HG03095 (cell line): Measurements from ENCODE around the gene DLG2.
A peak's percentile ranks its signal among the peaks of the same experiment; 100 is the strongest.
"Not testable (repeated sequence)": the region's sequence is repeated elsewhere in the genome, so short reads cannot be mapped to it uniquely, and the experiment has no call there.

Experiments
- ATAC-seq: cut with Tn5 transposase; IDR thresholded peaks from one replicate; pipeline ENCODE4 v1.9.1; 2021; ENCODE audit warnings: moderate library complexity; ENCODE audit not compliant: unreplicated experiment

The DLG2 gene

DNA sequence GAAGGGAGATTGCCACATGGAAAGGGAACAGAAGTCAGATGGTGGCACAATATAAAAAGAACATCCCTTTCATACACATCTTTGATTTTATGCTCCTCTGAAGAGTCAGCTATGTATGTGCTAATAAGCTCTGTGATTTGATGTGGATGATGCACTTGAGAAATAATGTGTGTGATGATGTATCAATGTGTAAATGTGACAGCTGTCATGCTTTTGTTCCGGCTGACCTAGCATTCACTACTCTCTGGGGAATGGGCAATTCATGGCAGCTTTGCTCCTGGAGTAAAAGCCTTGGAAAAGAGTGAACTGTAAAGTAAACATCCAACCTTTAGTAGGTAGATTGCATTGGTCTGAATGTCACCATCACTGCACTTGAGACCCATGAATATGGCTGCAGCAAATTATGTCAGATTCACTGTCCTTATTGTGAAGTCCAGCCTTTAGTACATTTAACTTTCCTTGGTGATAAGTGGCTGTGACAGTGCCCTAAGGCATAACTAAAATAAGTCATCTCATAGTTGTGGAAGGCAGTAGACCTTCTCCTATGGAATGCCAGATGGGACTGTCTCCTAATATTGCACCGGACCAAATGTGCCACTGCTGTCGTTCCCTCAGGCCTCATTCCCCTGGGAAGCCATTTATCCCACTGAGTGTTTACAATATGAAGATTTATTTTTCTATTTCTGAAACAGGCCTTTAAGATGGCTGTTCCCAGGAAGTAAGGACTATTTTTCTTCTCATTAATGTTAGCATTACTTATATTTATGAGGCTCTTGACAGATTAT lies 2162.8 kb downstream of the DLG2 start:
- no peak for ATAC-seq

GRCh38 chr11:83459798-83460197 lies 2167.3 kb downstream of the DLG2 start:
- ATAC-seq = no peak

DNA sequence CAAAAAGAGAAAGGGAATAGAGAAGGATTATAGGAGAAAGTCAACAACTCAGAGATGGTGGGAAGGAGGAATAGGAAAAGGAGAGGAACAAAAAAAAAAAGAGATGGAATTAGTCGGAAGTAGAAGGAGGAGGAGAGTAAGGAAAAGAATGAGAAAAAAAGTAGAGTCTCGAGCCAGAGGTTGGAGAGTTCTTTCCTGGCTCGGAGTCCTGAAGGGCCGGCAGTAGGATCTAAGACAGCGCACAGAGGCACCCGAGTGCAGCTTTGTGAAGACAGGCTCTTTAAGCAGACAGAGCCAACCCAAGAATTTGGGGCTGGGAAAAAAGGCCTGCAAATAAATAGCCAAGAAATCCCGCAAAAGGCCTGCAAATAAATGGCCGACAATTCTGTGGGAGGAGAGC lies 2170.6 kb downstream of the DLG2 start:
- no peak for ATAC-seq

- no peak for ATAC-seq
Observed at GRCh38 chr11:83456075-83456474, 2171.1 kb downstream of the DLG2 start.

- no peak for ATAC-seq
Observed at GRCh38 chr11:83455356-83455755, 2171.8 kb downstream of the DLG2 start.

DNA sequence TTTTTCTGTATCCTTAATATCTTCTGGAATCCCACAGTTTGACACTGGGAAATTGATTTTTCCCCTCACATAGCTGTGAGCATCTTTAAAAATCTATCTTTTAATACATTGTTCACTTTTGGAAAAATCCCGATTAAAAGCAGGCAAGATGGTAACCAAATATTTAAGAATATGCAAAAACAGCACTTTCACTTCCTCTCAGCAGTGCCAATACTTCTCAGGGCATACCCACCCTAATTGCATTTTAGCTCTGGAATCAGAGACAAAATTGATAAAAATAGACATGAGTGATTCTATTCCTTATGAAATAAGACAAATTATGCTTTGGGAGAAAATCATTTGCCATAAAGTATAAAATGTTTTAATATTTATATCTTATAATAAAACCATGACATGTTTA lies 2172.5 kb downstream of the DLG2 start:
- no peak for ATAC-seq

DNA sequence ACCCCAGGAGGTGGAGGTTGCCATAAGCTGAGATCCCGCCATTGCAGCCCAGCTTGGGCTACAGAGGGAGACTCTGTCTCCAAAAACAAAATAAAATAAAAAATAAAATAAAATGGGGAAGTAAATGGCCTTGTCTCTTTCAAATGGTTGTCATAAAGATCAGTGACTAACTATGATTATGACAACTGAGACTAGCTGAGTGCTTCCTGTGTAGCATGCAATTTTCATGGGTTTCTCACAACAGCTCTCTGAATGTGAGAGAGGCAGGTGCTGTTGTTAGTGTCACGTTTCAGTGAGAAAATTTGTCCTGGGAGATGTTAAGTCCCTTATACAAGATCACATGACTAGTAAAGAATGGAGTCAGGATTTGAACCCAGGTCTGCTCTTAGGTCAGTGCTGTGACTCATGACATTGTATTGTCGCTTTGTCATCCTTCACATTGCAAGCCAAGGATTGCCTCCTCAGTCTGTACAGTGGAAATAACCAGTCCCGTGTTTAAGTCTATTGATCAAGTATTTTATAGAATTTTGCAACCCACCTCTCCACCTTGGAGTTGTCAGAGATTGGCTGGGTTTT lies 2177.7 kb downstream of the DLG2 start:
- ATAC-seq = peak; percentile 70

- no peak for ATAC-seq
Observed at GRCh38 chr11:83448686-83449085, 2178.5 kb downstream of the DLG2 start.

DNA sequence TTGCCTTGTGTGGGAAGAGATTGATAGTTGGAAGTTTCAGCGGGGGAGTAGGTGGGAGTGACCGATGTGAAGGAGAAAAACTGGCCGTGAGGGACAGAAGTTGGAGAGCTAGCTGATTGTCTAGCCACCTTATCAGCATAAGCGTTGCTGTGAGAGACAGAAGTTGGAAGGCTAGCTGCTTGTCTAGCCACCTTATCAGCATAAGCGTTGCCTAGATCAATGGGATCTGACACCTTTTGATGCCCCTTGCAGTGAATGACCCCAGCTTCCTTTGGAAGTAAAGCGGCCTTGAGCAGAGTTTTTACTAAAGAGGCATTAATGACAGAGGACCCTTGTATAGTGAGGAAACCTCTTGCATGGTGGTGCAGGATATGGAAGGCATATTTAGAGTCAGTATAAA lies 2183.3 kb downstream of the DLG2 start:
- not testable (repeated sequence) for ATAC-seq

- no peak for ATAC-seq
Observed at GRCh38 chr11:83441601-83442000, 2185.5 kb downstream of the DLG2 start.

- no peak for ATAC-seq
Observed at GRCh38 chr11:83441171-83441570, 2186.0 kb downstream of the DLG2 start.

GRCh38 chr11:83438438-83438837 lies 2188.7 kb downstream of the DLG2 start:
- ATAC-seq = no peak

DNA sequence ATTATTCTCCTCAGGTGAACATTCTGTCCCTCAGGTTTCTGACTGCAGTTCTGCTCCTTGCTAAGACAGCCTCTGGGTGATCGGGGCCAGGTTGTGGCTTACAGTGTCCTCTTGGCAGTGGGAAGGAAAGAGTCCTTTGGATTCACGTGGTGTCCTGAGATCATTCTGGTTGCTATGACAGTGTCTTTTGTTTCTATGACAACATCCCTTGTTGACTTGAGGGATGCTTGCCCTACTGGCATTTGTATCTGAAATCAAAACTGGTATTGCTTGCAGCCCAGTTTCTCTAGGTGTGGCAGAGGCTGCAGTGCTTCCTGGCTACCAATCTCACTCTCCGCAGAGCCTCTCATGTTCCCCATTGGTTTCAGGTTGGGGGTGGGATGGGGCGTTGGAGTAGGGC lies 2189.2 kb downstream of the DLG2 start:
- ATAC-seq = no peak

- ATAC-seq = no peak
Observed at GRCh38 chr11:83436855-83437254, 2190.3 kb downstream of the DLG2 start.

- not testable (repeated sequence) for ATAC-seq
Observed at GRCh38 chr11:83434812-83435211, 2192.3 kb downstream of the DLG2 start.

GRCh38 chr11:83427943-83428342 lies 2199.2 kb downstream of the DLG2 start:
- no peak for ATAC-seq

DNA sequence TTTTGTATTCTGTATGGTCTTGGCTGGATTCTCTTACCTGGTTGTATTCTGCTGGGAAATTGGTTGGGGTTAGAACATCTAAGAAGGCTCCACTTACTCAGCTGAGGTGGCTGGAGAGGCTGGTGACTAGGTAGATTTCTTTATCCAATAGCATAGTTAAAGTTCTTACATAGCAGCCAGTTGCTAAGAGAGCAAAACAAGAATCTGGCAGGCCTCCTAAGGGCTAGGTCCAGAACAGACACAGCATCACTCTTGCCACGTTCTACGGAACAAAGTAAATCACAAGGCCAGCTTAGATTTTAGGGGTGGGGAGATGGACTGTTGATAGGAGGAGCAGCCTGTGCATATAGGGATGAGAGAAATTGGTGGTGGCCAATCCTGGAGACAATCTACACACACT lies 2199.6 kb downstream of the DLG2 start:
- ATAC-seq = no peak

DNA sequence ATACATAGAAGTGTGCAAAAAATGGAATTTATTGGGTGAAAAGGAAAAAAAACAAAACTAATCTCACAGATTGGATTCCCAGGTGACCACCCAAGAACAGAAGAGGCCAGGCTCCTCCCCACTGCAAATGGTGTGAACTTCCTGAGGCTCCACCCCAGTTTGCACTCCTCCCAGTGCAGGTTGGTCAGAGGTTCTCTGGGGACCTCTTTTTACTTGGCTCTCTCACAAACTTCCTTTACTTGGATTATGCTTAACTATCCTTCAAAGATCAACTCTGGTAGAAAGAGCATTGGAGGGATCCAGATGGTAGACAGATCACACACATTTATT lies 2202.0 kb downstream of the DLG2 start:
- no peak for ATAC-seq

- ATAC-seq = no peak
Observed at GRCh38 chr11:83424376-83425136, 2202.6 kb downstream of the DLG2 start.

- not testable (repeated sequence) for ATAC-seq
Observed at GRCh38 chr11:83422641-83423040, 2204.5 kb downstream of the DLG2 start.

- ATAC-seq = no peak
Observed at GRCh38 chr11:83410605-83411565, 2216.3 kb downstream of the DLG2 start.
